Measurements from ENCODE around the gene BNIPL.

The BNIPL gene

GRCh38 chr1:151062741-151063371, 26.5 kb downstream of the BNIPL start:
- TF ChIP-seq, protein P1, sequence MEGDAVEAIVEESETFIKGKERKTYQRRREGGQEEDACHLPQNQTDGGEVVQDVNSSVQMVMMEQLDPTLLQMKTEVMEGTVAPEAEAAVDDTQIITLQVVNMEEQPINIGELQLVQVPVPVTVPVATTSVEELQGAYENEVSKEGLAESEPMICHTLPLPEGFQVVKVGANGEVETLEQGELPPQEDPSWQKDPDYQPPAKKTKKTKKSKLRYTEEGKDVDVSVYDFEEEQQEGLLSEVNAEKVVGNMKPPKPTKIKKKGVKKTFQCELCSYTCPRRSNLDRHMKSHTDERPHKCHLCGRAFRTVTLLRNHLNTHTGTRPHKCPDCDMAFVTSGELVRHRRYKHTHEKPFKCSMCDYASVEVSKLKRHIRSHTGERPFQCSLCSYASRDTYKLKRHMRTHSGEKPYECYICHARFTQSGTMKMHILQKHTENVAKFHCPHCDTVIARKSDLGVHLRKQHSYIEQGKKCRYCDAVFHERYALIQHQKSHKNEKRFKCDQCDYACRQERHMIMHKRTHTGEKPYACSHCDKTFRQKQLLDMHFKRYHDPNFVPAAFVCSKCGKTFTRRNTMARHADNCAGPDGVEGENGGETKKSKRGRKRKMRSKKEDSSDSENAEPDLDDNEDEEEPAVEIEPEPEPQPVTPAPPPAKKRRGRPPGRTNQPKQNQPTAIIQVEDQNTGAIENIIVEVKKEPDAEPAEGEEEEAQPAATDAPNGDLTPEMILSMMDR (IDR thresholded peaks at IDR 0.05; ENCODE audit: poor library complexity, severe bottlenecking): no peak
- DNase-seq (ENCODE audit: low spot score): no peak

DNA sequence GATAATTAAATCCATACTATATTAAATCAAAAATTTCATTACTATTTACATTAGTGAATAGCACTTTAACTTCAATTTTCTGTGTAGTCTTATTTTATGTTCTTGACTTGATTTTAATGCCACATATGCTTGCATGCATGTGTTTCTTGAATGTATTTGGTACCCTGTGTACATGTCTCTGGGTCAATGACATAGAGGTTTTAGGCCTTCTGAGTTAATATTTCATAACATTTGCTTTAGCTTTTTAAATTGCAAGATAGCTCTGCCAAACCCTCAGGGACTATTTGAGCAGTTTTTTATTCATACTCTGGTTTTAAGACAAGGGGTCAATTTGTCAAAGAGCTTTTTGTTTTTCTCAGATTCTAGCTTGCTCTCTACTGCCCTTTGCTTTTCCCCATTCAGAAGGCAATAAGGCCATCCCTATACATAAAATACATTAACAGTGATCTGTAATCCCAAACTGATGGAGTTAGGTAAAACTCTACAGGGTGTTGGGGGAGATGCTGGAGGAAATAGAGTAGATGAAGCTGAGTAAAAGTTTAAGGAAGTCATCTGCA, 28.8 kb downstream of the BNIPL start:
- ATAC-seq (ENCODE audit: low read depth) (no peak), DNase-seq (ENCODE audit: low spot score) (no peak)
- Histone ChIP-seq H3K9me3 (ENCODE audit: severe bottlenecking) (no peaks in the 10 kb centered on the region), H3K4me3 (ENCODE audit: severe bottlenecking) (no peak overlapping the region), H3K4me1 (ENCODE audit: insufficient read depth, poor library complexity, severe bottlenecking) (peaks cover 15% of the 10 kb centered on the region), H3K36me3 (ENCODE audit: low read depth) (no peaks in the 10 kb centered on the region), H3K27ac (ENCODE audit: poor library complexity, severe bottlenecking) (no peak overlapping the region), H3K27me3 (ENCODE audit: insufficient read depth, poor library complexity, severe bottlenecking) (no peaks in the 10 kb centered on the region)
- TF ChIP-seq, protein P1 (IDR thresholded peaks at IDR 0.05; ENCODE audit: poor library complexity, severe bottlenecking): no peak

More at GRCh38 chr1:151062741-151063371, 26.5 kb downstream of the BNIPL start:
- H3K27me3 ChIP-seq (ENCODE audit: insufficient read depth, poor library complexity, severe bottlenecking): no peaks in the 10 kb centered on the region
- ATAC-seq (ENCODE audit: low read depth): peak; percentile 51
- H3K4me1 ChIP-seq (ENCODE audit: insufficient read depth, poor library complexity, severe bottlenecking): peaks cover 17% of the 10 kb centered on the region
- no peaks in the 10 kb centered on the region for H3K9me3 ChIP-seq (ENCODE audit: severe bottlenecking)
- H3K4me3 ChIP-seq (ENCODE audit: severe bottlenecking): no peak overlapping the region
- peaks cover 7% of the 10 kb centered on the region for H3K36me3 ChIP-seq (ENCODE audit: low read depth)
- H3K27ac ChIP-seq (ENCODE audit: poor library complexity, severe bottlenecking): peak overlapping the region; percentile 16

DNA sequence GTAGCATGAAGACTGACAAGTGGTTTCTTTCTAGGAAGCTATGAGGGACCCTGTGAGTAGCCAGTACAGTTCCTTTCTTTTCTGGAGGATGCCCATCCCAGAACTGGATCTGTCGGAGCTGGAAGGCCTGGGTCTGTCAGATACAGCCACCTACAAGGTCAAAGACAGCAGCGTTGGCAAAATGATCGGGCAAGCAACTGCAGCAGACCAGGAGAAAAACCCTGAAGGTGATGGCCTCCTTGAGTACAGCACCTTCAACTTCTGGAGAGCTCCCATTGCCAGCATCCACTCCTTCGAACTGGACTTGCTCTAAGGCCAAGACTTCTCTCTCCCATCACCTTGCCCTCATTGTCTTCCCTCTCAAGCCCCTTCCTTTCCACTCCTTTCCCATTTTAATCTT, 30.8 kb downstream of the BNIPL start:
- ATAC-seq (ENCODE audit: low read depth) (no peak), DNase-seq (ENCODE audit: low spot score) (no peak)
- TF ChIP-seq, protein P1 (IDR thresholded peaks at IDR 0.05; ENCODE audit: poor library complexity, severe bottlenecking): no peak
- no peaks in the 10 kb centered on the region for H3K27me3 ChIP-seq (ENCODE audit: insufficient read depth, poor library complexity, severe bottlenecking)
- H3K27ac ChIP-seq (ENCODE audit: poor library complexity, severe bottlenecking): no peak overlapping the region
- H3K9me3 ChIP-seq (ENCODE audit: severe bottlenecking): no peaks in the 10 kb centered on the region
- peaks cover 8% of the 10 kb centered on the region for H3K4me1 ChIP-seq (ENCODE audit: insufficient read depth, poor library complexity, severe bottlenecking)
- H3K4me3 ChIP-seq (ENCODE audit: severe bottlenecking): no peak overlapping the region
- H3K36me3 ChIP-seq (ENCODE audit: low read depth): peaks cover 2% of the 10 kb centered on the region; the same call in 1 of the 2 replicates

DNA sequence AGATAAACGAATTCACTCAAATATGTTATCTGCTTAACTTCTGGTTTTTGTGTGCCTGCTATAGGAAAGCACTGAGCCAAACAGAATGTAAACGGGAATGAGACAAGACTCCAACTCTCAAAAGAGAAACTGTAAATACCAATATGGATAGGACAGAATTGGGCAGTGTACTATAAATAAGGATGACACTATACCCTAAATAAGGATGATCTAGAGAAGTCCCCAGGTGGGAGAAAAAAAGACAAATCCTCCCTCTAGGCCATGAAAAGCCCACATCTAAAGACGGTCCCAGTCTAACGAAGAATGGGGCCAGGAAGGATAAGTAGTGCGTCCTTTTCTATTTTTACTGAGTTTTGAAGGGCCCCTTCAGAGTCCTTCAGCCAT, 32.7 kb downstream of the BNIPL start:
- Histone ChIP-seq H3K27me3 (ENCODE audit: insufficient read depth, poor library complexity, severe bottlenecking) (no peaks in the 10 kb centered on the region), H3K4me1 (ENCODE audit: insufficient read depth, poor library complexity, severe bottlenecking) (no peaks in the 10 kb centered on the region), H3K27ac (ENCODE audit: poor library complexity, severe bottlenecking) (peak overlapping the region; percentile 94)

More for the DNA sequence above, 32.7 kb downstream of the BNIPL start:
- no peak for ATAC-seq (ENCODE audit: low read depth)
- DNase-seq (ENCODE audit: low spot score): no peak
- TF ChIP-seq, protein P1 (IDR thresholded peaks at IDR 0.05; ENCODE audit: poor library complexity, severe bottlenecking): no peak
- peaks cover 2% of the 10 kb centered on the region; the same call in 1 of the 2 replicates for H3K36me3 ChIP-seq (ENCODE audit: low read depth)
- no peak overlapping the region for H3K4me3 ChIP-seq (ENCODE audit: severe bottlenecking)
- no peaks in the 10 kb centered on the region for H3K9me3 ChIP-seq (ENCODE audit: severe bottlenecking)

All from RWPE2 (cell line).